ENCODE data around the gene OR4D1.

The OR4D1 gene

GRCh38 chr17:58153671-58154070, 5.5 kb downstream of the OR4D1 start:
- DNase-seq (ENCODE audit: low spot score): no peak

- DNase-seq (ENCODE audit: low spot score): no peak
Measured at GRCh38 chr17:58156839-58157803, 8.9 kb downstream of the OR4D1 start.

GRCh38 chr17:58158181-58158580, 10.0 kb downstream of the OR4D1 start:
- no peak for DNase-seq (ENCODE audit: low spot score)

- no peak for DNase-seq (ENCODE audit: low spot score)
Measured at GRCh38 chr17:58161566-58161965, 13.4 kb downstream of the OR4D1 start.

- no peak for DNase-seq (ENCODE audit: low spot score)
Measured at GRCh38 chr17:58165981-58166380, 17.8 kb downstream of the OR4D1 start.

- DNase-seq (ENCODE audit: low spot score): no peak
Measured at GRCh38 chr17:58166682-58167081, 18.5 kb downstream of the OR4D1 start, which contains the start of gene OR4D2. TSS of gene OR4D2 (plus strand) at chr17:58166982. CDS start at chr17:58169656, 2,674 bp downstream.

GRCh38 chr17:58170622-58171021, 22.4 kb downstream of the OR4D1 start:
- DNase-seq (ENCODE audit: low spot score): no peak

- peak; percentile 55 for DNase-seq (ENCODE audit: low spot score)
Measured at GRCh38 chr17:58172369-58173071, 24.3 kb downstream of the OR4D1 start.

- DNase-seq (ENCODE audit: low spot score): no peak
Measured at GRCh38 chr17:58174871-58175270, 26.7 kb downstream of the OR4D1 start.

- DNase-seq (ENCODE audit: low spot score): peak; percentile 18
Measured at GRCh38 chr17:58176200-58176599, 28.0 kb downstream of the OR4D1 start.

- no peak for DNase-seq (ENCODE audit: low spot score)
Measured at GRCh38 chr17:58181796-58182195, 33.6 kb downstream of the OR4D1 start.

GRCh38 chr17:58183514-58183913, 35.3 kb downstream of the OR4D1 start:
- DNase-seq (ENCODE audit: low spot score): no peak

GRCh38 chr17:58184308-58184985, 36.3 kb downstream of the OR4D1 start:
- no peak for DNase-seq (ENCODE audit: low spot score)

GRCh38 chr17:58184986-58185761, 37.0 kb downstream of the OR4D1 start:
- DNase-seq (ENCODE audit: low spot score): no peak

- no peak for DNase-seq (ENCODE audit: low spot score)
Measured at GRCh38 chr17:58186591-58186990, 38.4 kb downstream of the OR4D1 start.

GRCh38 chr17:58187063-58187462, 38.9 kb downstream of the OR4D1 start:
- no peak for DNase-seq (ENCODE audit: low spot score)

GRCh38 chr17:58187675-58188074, 39.5 kb downstream of the OR4D1 start:
- DNase-seq (ENCODE audit: low spot score): no peak

GRCh38 chr17:58189436-58190146, 41.4 kb downstream of the OR4D1 start:
- no peak for DNase-seq (ENCODE audit: low spot score)

- no peak for DNase-seq (ENCODE audit: low spot score)
Measured at GRCh38 chr17:58191241-58191896, 43.2 kb downstream of the OR4D1 start.

- no peak for DNase-seq (ENCODE audit: low spot score)
Measured at GRCh38 chr17:58192612-58193011, 44.4 kb downstream of the OR4D1 start, which contains the start of gene EPX. TSS of gene EPX (plus strand) at chr17:58192726. CDS start at chr17:58192847, 121 bp downstream.

Measured in NAMALWA (cell line).